IMR-90 (cell line): Measurements from ENCODE around the gene ZNF574. TPM values are rescaled to one million over a fixed set of nuclear protein-coding genes. Genes with fewer than 3 reads are reported as not detected.

ENCODE experiments used
- ATAC-seq: fragments of 200-7000 bp; cut with Tn5 transposase; 2 replicates; pipeline ENCODE4 v1.9.1; 2020; ENCODE audit warnings: low read depth, mild to moderate bottlenecking, moderate library complexity
- BruUV-seq: library from RNA; stranded (reverse); fragments of 400-500 nt; replicated peaks from 2 replicates; lab custom pipeline; 2021; lab: Mats Ljungman, UMichigan
- CTCF ChIA-PET: fragments of 300-600 bp; formaldehyde crosslinking; extraction: SDS; loops from one replicate; lab custom pipeline; 2021; ENCODE audit warnings: antibody characterized with exemption; lab: Yijun Ruan, JAX
- POLR2A ChIA-PET: fragments of 300-600 bp; sonication (Branson Sonifier 250); formaldehyde crosslinking; loops from one replicate; lab custom pipeline; 2022; ENCODE audit warnings: antibody characterized with exemption; ENCODE audit not compliant: unreplicated experiment; lab: Charles Lee
- DNase-seq: peaks from one replicate; pipeline ENCODE4 v3.0.0; 2013
- H2AFZ ChIP-seq: replicated peaks from 2 replicates; pipeline ENCODE3; 2013; ENCODE audit warnings: low read length, mild to moderate bottlenecking; ENCODE audit not compliant: poor library complexity
- H2AK5ac ChIP-seq: 2 replicates; pipeline ENCODE4 v1.6.1; 2013; ENCODE audit warnings: low read depth, low read length, inconsistent platforms
- H2AK9ac ChIP-seq: replicated peaks from 2 replicates; pipeline ENCODE3; 2013; ENCODE audit warnings: mild to moderate bottlenecking, low read depth, low read length, moderate library complexity; ENCODE audit not compliant: poor library complexity
- H2BK120ac ChIP-seq: 2 replicates; pipeline ENCODE4 v1.6.1; 2013; ENCODE audit warnings: low read depth, low read length, inconsistent platforms
- H2BK15ac ChIP-seq: 3 replicates; pipeline ENCODE4 v1.6.1; 2013; ENCODE audit warnings: low read depth, low read length, inconsistent platforms
- H2BK20ac ChIP-seq: 2 replicates; pipeline ENCODE4 v1.6.1; 2013; ENCODE audit warnings: low read depth, mild to moderate bottlenecking, inconsistent platforms, low read length, moderate library complexity
- H2BK5ac ChIP-seq: 2 replicates; pipeline ENCODE4 v1.6.1; 2013; ENCODE audit warnings: mild to moderate bottlenecking, low read depth, low read length, inconsistent platforms; ENCODE audit not compliant: poor library complexity, severe bottlenecking
- H3K14ac ChIP-seq: replicated peaks from 2 replicates; pipeline ENCODE4 v1.6.1; 2013; ENCODE audit warnings: low read depth, low read length, inconsistent platforms
- H3K18ac ChIP-seq: 2 replicates; pipeline ENCODE4 v1.6.1; 2013; ENCODE audit warnings: low read depth, low read length, control low read depth
- H3K23ac ChIP-seq: 2 replicates; pipeline ENCODE4 v1.6.1; 2013; ENCODE audit warnings: low read depth, low read length, inconsistent platforms
- H3K27ac ChIP-seq: 2 replicates; pipeline ENCODE4 v1.5.1; 2013; ENCODE audit warnings: mild to moderate bottlenecking, control low read depth, low read length; ENCODE audit not compliant: insufficient read depth
- H3K27me3 ChIP-seq: 2 replicates; pipeline ENCODE4 v1.6.1; 2013; ENCODE audit warnings: low read length; ENCODE audit not compliant: control insufficient read depth, insufficient read depth
- H3K36me3 ChIP-seq: 2 replicates; pipeline ENCODE4 v1.6.1; 2013; ENCODE audit warnings: low read length, mixed read lengths; ENCODE audit not compliant: control insufficient read depth, insufficient read depth
- H3K4ac ChIP-seq: 2 replicates; pipeline ENCODE4 v1.6.1; 2013; ENCODE audit warnings: low read depth, low read length, inconsistent platforms
- H3K4me1 ChIP-seq: 2 replicates; pipeline ENCODE4 v1.6.1; 2013; ENCODE audit warnings: low read length, mixed read lengths; ENCODE audit not compliant: control insufficient read depth, insufficient read depth
- H3K4me2 ChIP-seq: 2 replicates; pipeline ENCODE4 v1.6.1; 2013; ENCODE audit warnings: low read depth, mild to moderate bottlenecking, control low read depth, low read length, moderate library complexity
- H3K4me3 ChIP-seq: 2 replicates; pipeline ENCODE4 v1.5.1; 2013; ENCODE audit warnings: low read depth, mild to moderate bottlenecking, control low read depth, low read length, moderate library complexity; ENCODE audit not compliant: insufficient read depth
- H3K56ac ChIP-seq: 2 replicates; pipeline ENCODE4 v1.6.1; 2013; ENCODE audit warnings: low read length, inconsistent platforms; ENCODE audit not compliant: insufficient read depth; ENCODE audit errors: extremely low read depth
- H3K79me1 ChIP-seq, 2 experiments: 2 replicates each; pipeline ENCODE4 v1.6.1; 2013; ENCODE audit warnings: low read length in 2 of 2, inconsistent platforms in 1 of 2, low read depth in 1 of 2
- H3K9ac ChIP-seq: 2 replicates; pipeline ENCODE4 v1.6.1; 2013; ENCODE audit warnings: low read depth, low read length, control low read depth
- H3K9me1 ChIP-seq: 2 replicates; pipeline ENCODE4 v1.6.1; 2013; ENCODE audit warnings: low read length, inconsistent platforms; ENCODE audit not compliant: insufficient read depth
- H3K9me3 ChIP-seq: 2 replicates; pipeline ENCODE4 v1.6.1; 2013; ENCODE audit warnings: low read length; ENCODE audit not compliant: control insufficient read depth, insufficient read depth
- H4K20me1 ChIP-seq: 2 replicates; pipeline ENCODE4 v1.6.1; 2013; ENCODE audit warnings: low read length, inconsistent platforms; ENCODE audit not compliant: insufficient read depth
- H4K5ac ChIP-seq: 2 replicates; pipeline ENCODE4 v1.6.1; 2013; ENCODE audit warnings: mild to moderate bottlenecking, low read depth, low read length, control low read depth
- H4K8ac ChIP-seq, 2 experiments: 2 replicates each; pipeline ENCODE4 v1.6.1; 2013; ENCODE audit warnings: low read depth in 2 of 2, low read length in 2 of 2, control low read depth in 1 of 2, inconsistent platforms in 1 of 2
- H4K91ac ChIP-seq: 2 replicates; pipeline ENCODE4 v1.6.1; 2013; ENCODE audit warnings: low read depth, low read length, inconsistent platforms; ENCODE audit not compliant: insufficient read depth
- CEBPB ChIP-seq: IDR thresholded peaks from 2 replicates; pipeline ENCODE4 v1.6.1; 2012; ENCODE audit warnings: low read depth, low read length, improper control_type of control experiment
- RCOR1 ChIP-seq: IDR thresholded peaks from 2 replicates; pipeline ENCODE4 v1.6.1; 2012; ENCODE audit warnings: mild to moderate bottlenecking, low read length, improper control_type of control experiment; ENCODE audit not compliant: insufficient replicate concordance
- WGBS, 2 experiments: methylation state at CpG; one replicate each; pipeline versions ENCODE4 v1.1.5 to v1.1.7; 2013; ENCODE audit warnings: missing lambda C conversion rate in 2 of 2; ENCODE audit not compliant: insufficient read length in 1 of 2; ENCODE audit errors: extremely low coverage in 2 of 2; 5-methylcytosine and 5-hydroxymethylcytosine counted together
- dilution Hi-C: fragments of 300-500 bp; cut with HindIII; formaldehyde crosslinking; loops from one replicate; pipeline ENCODE4 v1.14.3; 2018; ENCODE audit warnings: low sequenced_read_pairs; ENCODE audit not compliant: unreplicated experiment
- in situ Hi-C: fragments of 300-500 bp; cut with MboI; formaldehyde crosslinking; loops from 3 replicates; pipeline ENCODE4 v1.14.3; 2019; ENCODE audit warnings: low sequenced_read_pairs, inconsistent platforms, mixed read lengths
- intact Hi-C: fragments of 100-400 bp; cut with micrococcal nuclease; formaldehyde crosslinking; loops from 2 replicates; pipeline ENCODE4 v1.10.0; 2022
- polyA plus RNA-seq, 3 experiments: library from polyadenylated mRNA; depleted of rRNA; stranded (reverse); fragments of >200 nt; gene quantifications; 2 replicates each; pipeline ENCODE4 v1.2.3, GENCODE V29; 2012; ENCODE audit warnings: low replicate concordance in 1 of 3
- total RNA-seq: library from RNA; depleted of rRNA; stranded (reverse); fragments of >200 nt; gene quantifications from 2 replicates; pipeline ENCODE4 v1.2.3, GENCODE V29; 2012

The ZNF574 gene
- total and polyA plus RNA-seq, 2 of the 4 experiments (the other 2 are of a cell fraction): 8.1 to 14.1 TPM

- intact Hi-C loops: no loop called here
- Histone ChIP-seq H2BK20ac (no peak overlapping the region), H3K36me3 (no peaks in the 10 kb centered on the region), H3K9ac (no peak overlapping the region), H3K4me1 (no peaks in the 10 kb centered on the region), H3K23ac (no peak overlapping the region), H2AK9ac (no peak overlapping the region), H4K8ac (no peak overlapping the region), H3K27me3 (peaks cover 42% of the 10 kb centered on the region), H3K4me3 (no peak overlapping the region), H4K5ac (no peak overlapping the region), H3K27ac (no peak overlapping the region), H4K91ac (no peak overlapping the region), H2BK15ac (no peak overlapping the region), H3K18ac (no peak overlapping the region), H3K14ac (no peak overlapping the region), H3K4ac (no peak overlapping the region), H2AFZ (peak overlapping the region; percentile 62), H2AK5ac (no peak overlapping the region), H3K79me1 (no peaks in the 10 kb centered on the region), H3K56ac (no peak overlapping the region), H2BK5ac (no peak overlapping the region), H3K4me2 (no peak overlapping the region), H2BK120ac (no peak overlapping the region), H3K9me1 (no peaks in the 10 kb centered on the region), H4K20me1 (no peaks in the 10 kb centered on the region), H3K9me3 (no peaks in the 10 kb centered on the region)
- in situ Hi-C loops: no loop called here
- dilution Hi-C loops: no loop called here
- POLR2A ChIA-PET: no interaction called here
- CTCF ChIA-PET: no interaction called here
- no TSS peak for BruUV-seq
- WGBS, 2 experiments: 34% methylated on average over 5 of the region's 10 CpGs; no CpG with 5 or more reads in 1 of the 2 experiments
- no peak for ATAC-seq
- no peak for TF ChIP-seq RCOR1
- no peak for TF ChIP-seq CEBPB
- DNase-seq: no peak
These were observed 23.6 kb upstream of the ZNF574 start for GRCh38 chr19:42052241-42052863.
